Astrocyte (in vitro differentiated cells and primary cell): Measurements from ENCODE around the gene PLCL2. TPM values are rescaled to one million over a fixed set of nuclear protein-coding genes. Genes with fewer than 3 reads are reported as not detected.
"Not testable (repeated sequence)": the region's sequence is repeated elsewhere in the genome, so short reads cannot be mapped to it uniquely, and the experiment has no call there.

Experiments
- DNase-seq: peaks from one replicate; pipeline ENCODE4 v3.0.0-alpha.2; 2010; ENCODE audit warnings: low read depth
- FAIRE-seq: peaks from 2 replicates; lab custom pipeline; 2011; peaks lifted over from hg19 to GRCh38; lab: Jason Lieb, UNC
- H2AFZ ChIP-seq: 2 replicates; pipeline ENCODE4 v1.6.0; 2012; ENCODE audit warnings: low read depth, low read length, inconsistent platforms
- H3K27ac ChIP-seq: 2 replicates; pipeline ENCODE4 v1.5.1; 2011; ENCODE audit warnings: low read depth, low read length, inconsistent platforms
- H3K27me3 ChIP-seq: 2 replicates; pipeline ENCODE4 v1.6.0; 2011; ENCODE audit warnings: low read length, inconsistent platforms; ENCODE audit not compliant: insufficient read depth
- H3K36me3 ChIP-seq: 2 replicates; pipeline ENCODE4 v1.5.1; 2011; ENCODE audit warnings: low read length, inconsistent platforms; ENCODE audit not compliant: insufficient read depth
- H3K4me1 ChIP-seq: 2 replicates; pipeline ENCODE4 v1.5.1; 2011; ENCODE audit warnings: low read length, inconsistent platforms; ENCODE audit not compliant: insufficient read depth
- H3K4me2 ChIP-seq: 2 replicates; pipeline ENCODE4 v1.6.0; 2012; ENCODE audit warnings: low read length, inconsistent platforms
- H3K4me3 ChIP-seq: 2 replicates; pipeline ENCODE4 v1.5.1; 2011; ENCODE audit warnings: low read depth, mild to moderate bottlenecking, low read length, inconsistent platforms; ENCODE audit not compliant: insufficient read depth
- H3K79me2 ChIP-seq: 2 replicates; pipeline ENCODE4 v1.6.0; 2012; ENCODE audit warnings: mild to moderate bottlenecking, low read length, inconsistent platforms; ENCODE audit not compliant: insufficient read depth
- H3K9ac ChIP-seq: 2 replicates; pipeline ENCODE4 v1.6.0; 2012; ENCODE audit warnings: mild to moderate bottlenecking, low read length, inconsistent platforms
- H3K9me3 ChIP-seq: 2 replicates; pipeline ENCODE4 v1.5.1; 2012; ENCODE audit warnings: low read depth, mild to moderate bottlenecking, low read length, inconsistent platforms; ENCODE audit not compliant: insufficient read depth
- H4K20me1 ChIP-seq: 2 replicates; pipeline ENCODE4 v1.6.0; 2012; ENCODE audit warnings: low read length, inconsistent platforms; ENCODE audit not compliant: insufficient read depth
- H3K27ac Mint-ChIP-seq: one replicate; pipeline ENCODE4 v1.8.0; 2021; ENCODE audit warnings: mild to moderate bottlenecking, mixed read lengths; ENCODE audit not compliant: unreplicated experiment
- H3K27me3 Mint-ChIP-seq: one replicate; pipeline ENCODE4 v1.8.0; 2021; ENCODE audit warnings: low read depth, mixed read lengths; ENCODE audit not compliant: unreplicated experiment
- H3K36me3 Mint-ChIP-seq: one replicate; pipeline ENCODE4 v1.8.0; 2021; ENCODE audit warnings: low read depth, mixed read lengths; ENCODE audit not compliant: unreplicated experiment
- H3K4me1 Mint-ChIP-seq: one replicate; pipeline ENCODE4 v1.8.0; 2021; ENCODE audit warnings: low read depth, mixed read lengths; ENCODE audit not compliant: unreplicated experiment
- H3K4me3 Mint-ChIP-seq: one replicate; pipeline ENCODE4 v1.8.0; 2021; ENCODE audit warnings: mild to moderate bottlenecking, moderate library complexity, mixed read lengths; ENCODE audit not compliant: unreplicated experiment
- H3K9me3 Mint-ChIP-seq: one replicate; pipeline ENCODE4 v1.8.0; 2021; ENCODE audit warnings: mild to moderate bottlenecking, mixed read lengths; ENCODE audit not compliant: unreplicated experiment
- CTCF ChIP-seq: IDR thresholded peaks from 2 replicates; pipeline ENCODE4 v1.5.1; 2011; ENCODE audit warnings: low read depth, mild to moderate bottlenecking, inconsistent platforms, low read length, moderate library complexity; ENCODE audit not compliant: insufficient read depth
- EZH2 ChIP-seq: IDR thresholded peaks from 2 replicates; pipeline ENCODE4 v1.6.1; 2012; ENCODE audit warnings: mild to moderate bottlenecking, low read length, inconsistent platforms; ENCODE audit not compliant: insufficient read depth
- total RNA-seq: library from RNA; stranded (reverse); gene quantifications from 2 replicates; pipeline ENCODE4 v1.2.1, GENCODE V29; 2021

The PLCL2 gene
- total RNA-seq, 1 donor from 2014 or later = 3.9 TPM

- Histone ChIP-seq H3K79me2 (no peaks in the 10 kb centered on the region), H2AFZ (no peak overlapping the region), H3K4me3 (no peak overlapping the region), H3K27ac (no peak overlapping the region), H4K20me1 (no peaks in the 10 kb centered on the region), H3K36me3 (no peaks in the 10 kb centered on the region), H3K27me3 (no peaks in the 10 kb centered on the region), H3K4me1 (no peaks in the 10 kb centered on the region), H3K9ac (no peak overlapping the region), H3K9me3 (no peaks in the 10 kb centered on the region), H3K4me2 (no peak overlapping the region)
- Mint-ChIP-seq H3K27me3 (no peaks in the 10 kb centered on the region), H3K36me3 (no peaks in the 10 kb centered on the region), H3K4me1 (no peaks in the 10 kb centered on the region), H3K4me3 (no peak overlapping the region), H3K9me3 (peaks cover 5% of the 10 kb centered on the region), H3K27ac (no peak overlapping the region)
- TF ChIP-seq EZH2 = no peak
- TF ChIP-seq CTCF = no peak
- no peak for FAIRE-seq
- DNase-seq = no peak
Measured at GRCh38 chr3:17125738-17126442, 241.1 kb downstream of the PLCL2 start.

GRCh38 chr3:17128671-17129070 is 243.9 kb downstream of the PLCL2 start:
- not testable (repeated sequence) for H3K4me2 ChIP-seq

GRCh38 chr3:17129556-17129955 is 244.8 kb downstream of the PLCL2 start:
- Histone ChIP-seq H3K79me2 (no peaks in the 10 kb centered on the region), H2AFZ (no peak overlapping the region), H3K27ac (no peak overlapping the region), H3K4me2 (no peak overlapping the region), H4K20me1 (no peaks in the 10 kb centered on the region), H3K36me3 (no peaks in the 10 kb centered on the region), H3K27me3 (no peaks in the 10 kb centered on the region), H3K4me3 (no peak overlapping the region), H3K9me3 (no peaks in the 10 kb centered on the region), H3K9ac (no peak overlapping the region), H3K4me1 (no peaks in the 10 kb centered on the region)
- H3K27ac Mint-ChIP-seq = no peak overlapping the region
- H3K4me1 Mint-ChIP-seq = no peaks in the 10 kb centered on the region
- no peaks in the 10 kb centered on the region for H3K27me3 Mint-ChIP-seq
- H3K36me3 Mint-ChIP-seq = peaks cover 4% of the 10 kb centered on the region
- H3K4me3 Mint-ChIP-seq = no peak overlapping the region
- H3K9me3 Mint-ChIP-seq = peaks cover 2% of the 10 kb centered on the region
- no peak for FAIRE-seq
- TF ChIP-seq EZH2 = no peak
- TF ChIP-seq CTCF = no peak
- DNase-seq = no peak

More at GRCh38 chr3:17128671-17129070, 243.9 kb downstream of the PLCL2 start:
- not testable (repeated sequence) for H3K79me2 ChIP-seq, FAIRE-seq, H3K36me3 ChIP-seq, H4K20me1 ChIP-seq, H3K4me1 ChIP-seq, H3K27me3 Mint-ChIP-seq, H3K9ac ChIP-seq, H3K4me3 Mint-ChIP-seq, H3K9me3 Mint-ChIP-seq, H3K27ac ChIP-seq, H3K4me1 Mint-ChIP-seq, H3K27ac Mint-ChIP-seq, H3K4me3 ChIP-seq, H2AFZ ChIP-seq, H3K9me3 ChIP-seq, DNase-seq, H3K27me3 ChIP-seq, H3K36me3 Mint-ChIP-seq
